ENCODE data around the gene CYP19A1. TPM values are rescaled to one million over a fixed set of nuclear protein-coding genes. Genes with fewer than 3 reads are reported as not detected.

Gene CYP19A1
- polyA plus RNA-seq, 1 donor: 0.73 TPM

DNA sequence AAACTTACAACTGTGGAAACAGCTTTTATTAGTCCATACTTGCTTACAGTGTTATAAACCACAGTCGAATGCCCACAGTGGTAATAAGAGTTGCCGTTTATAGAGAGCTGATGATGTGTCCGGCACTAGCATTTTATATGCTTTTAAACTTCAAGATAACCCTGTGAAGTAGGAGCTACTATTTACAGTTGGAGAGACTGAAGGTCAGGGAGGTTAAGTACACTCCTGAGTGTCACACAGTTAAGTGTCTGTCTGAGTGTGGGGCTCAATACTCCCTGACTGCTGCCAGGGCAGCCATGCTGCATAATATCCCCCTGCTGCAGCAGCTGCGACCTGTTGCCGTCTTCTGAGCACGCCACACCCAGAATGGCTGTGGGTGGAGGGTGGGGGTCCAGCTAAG, 153.8 kb downstream of the CYP19A1 start:
- no peak for DNase-seq (ENCODE audit: low read depth)

- no peak for DNase-seq (ENCODE audit: low read depth)
Observed at GRCh38 chr15:51183076-51183475, 155.3 kb downstream of the CYP19A1 start.

- no peak for DNase-seq (ENCODE audit: low read depth)
Observed at GRCh38 chr15:51181905-51182304, 156.5 kb downstream of the CYP19A1 start.

- no peak for DNase-seq (ENCODE audit: low read depth)
Observed at GRCh38 chr15:51181221-51181620, 157.2 kb downstream of the CYP19A1 start.

GRCh38 chr15:51180534-51180933, 157.9 kb downstream of the CYP19A1 start:
- no peak for DNase-seq (ENCODE audit: low read depth)

DNA sequence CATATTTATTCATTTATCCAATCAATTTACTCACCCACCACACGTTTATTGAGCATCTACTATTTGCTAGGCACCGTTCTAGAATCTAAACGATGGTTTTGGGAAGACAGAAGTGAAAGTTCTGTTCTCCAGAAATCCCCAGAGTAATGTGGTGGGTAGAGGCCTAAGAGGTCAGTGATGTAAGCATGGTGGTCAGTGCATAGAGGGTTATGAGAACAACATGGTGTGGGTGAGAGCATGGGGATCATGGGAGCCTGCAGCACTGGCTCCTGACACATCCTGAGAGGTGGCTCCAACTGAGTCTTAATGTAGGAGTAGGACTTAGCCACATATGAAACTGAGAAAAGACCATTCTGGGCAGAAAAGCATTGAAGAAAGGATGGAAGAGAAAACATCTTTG, 158.4 kb downstream of the CYP19A1 start:
- no peak for DNase-seq (ENCODE audit: low read depth)

DNA sequence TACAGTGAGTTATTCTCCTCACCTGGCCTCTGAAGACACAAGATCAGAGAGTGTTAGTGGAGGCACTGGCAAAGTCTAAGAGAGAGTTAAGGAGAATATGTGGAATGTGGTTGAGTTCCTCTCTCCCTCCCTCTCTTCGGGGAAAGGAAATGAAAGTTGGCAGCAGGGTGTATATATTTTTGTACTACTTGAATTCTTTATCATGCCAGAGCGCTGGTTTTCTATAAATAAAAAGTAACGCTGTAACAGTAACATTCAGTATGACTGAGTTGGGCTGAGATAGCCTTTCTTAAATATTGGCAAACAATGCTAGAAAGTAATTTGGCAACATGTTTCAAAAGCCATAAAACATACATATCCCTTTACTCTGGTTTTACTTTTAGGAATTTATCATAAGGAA, 166.2 kb downstream of the CYP19A1 start:
- DNase-seq (ENCODE audit: low read depth): no peak

- DNase-seq (ENCODE audit: low read depth): no peak
Observed at GRCh38 chr15:51171634-51171932, 166.8 kb downstream of the CYP19A1 start.

DNA sequence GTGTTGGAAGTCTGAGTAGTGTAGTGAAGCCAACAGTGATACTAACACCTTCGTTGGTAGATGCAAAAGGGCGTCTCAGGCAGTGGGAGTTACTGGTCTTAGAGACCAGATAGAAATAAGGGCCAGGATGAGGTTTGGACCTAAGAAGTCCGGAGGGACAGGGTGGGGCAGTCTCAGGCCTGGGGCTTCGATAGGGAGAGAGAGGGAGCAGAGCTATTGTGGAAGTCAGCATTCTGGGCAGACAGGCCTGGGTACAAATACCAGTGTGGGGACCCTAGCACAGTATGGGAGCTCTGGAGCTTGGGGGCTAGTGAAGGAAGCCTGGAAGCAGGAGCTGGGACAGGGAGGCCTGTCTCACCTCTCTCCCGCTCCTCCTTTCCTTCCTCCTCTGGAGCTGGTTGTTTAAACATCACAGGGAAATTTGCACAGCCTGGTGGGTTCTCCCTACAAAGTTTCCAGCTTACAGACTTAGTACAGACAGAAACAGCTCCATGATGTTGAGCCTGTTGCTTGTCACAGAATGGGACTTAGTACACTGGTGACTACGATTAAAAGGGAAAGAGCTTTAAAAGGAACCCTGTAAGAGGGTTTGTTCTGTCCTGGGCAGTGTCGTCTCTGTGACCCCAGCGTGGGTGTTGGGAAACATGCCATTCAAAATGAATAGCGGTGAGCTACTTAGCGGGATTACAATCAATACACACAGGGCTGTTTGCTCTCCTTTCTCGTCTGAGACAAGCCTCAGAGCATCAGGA, 167.3 kb downstream of the CYP19A1 start:
- DNase-seq (ENCODE audit: low read depth): no peak

DNA sequence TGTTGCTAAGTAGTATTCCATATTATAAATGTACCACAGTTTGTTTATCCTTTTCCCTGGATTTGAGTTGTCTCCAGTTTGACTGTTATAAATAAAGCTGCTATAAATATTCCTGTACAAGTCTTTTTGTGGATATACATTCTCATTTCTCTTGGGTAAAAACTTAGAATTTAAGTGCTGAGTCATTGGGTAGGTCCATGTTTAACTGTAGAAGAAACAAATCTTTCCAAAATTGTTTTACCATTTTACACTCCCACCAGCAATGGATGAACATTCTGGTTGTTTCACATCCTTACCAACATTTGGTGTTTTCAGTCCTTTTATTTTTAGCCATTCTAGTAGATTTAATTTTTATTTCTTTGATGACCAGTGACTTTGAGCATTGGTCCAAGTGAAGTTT, 169.7 kb downstream of the CYP19A1 start:
- DNase-seq (ENCODE audit: low read depth): no peak

DNA sequence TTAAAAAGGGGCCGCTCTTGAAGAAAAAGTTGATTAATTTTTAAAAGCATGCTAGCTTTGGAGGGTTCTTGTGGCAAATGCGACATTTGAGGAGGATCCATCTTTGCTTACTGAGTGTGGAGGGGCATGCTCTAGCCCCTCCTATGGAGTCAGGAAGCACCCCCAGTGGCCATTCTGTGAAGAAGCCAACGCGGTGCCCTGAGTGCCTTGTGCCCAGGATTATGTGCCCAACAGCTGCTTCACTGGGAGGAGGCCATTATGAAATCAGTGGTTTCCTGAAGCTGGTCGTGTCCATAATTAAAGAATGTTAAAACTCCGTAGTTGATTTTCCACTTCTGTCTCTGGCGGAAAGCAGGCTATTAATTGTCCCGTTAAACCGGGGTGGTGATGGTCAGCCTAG, 174.6 kb downstream of the CYP19A1 start:
- DNase-seq (ENCODE audit: low read depth): no peak

- DNase-seq (ENCODE audit: low read depth): no peak
Observed at GRCh38 chr15:51162865-51163762, 175.3 kb downstream of the CYP19A1 start.

- no peak for DNase-seq (ENCODE audit: low read depth)
Observed at GRCh38 chr15:51161491-51162220, 176.7 kb downstream of the CYP19A1 start.

DNA sequence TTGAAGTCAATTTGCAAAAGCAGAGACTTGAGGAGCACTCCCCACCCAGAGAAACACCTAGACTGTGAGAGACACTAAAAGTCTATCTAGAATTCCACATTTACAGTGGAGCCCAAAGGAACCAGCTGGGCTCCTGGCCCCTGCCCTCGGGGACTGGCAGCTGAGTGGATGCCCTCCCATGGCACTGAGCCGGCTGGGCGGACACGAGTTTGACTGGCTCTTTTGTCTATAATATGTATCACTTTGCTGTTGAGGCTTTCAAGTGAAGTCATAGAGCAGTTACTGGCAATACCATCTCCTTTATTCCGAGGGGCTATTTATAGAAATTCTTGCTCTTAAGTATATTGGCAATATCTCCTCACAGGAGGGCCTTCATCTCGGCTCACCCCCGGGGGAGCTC, 177.9 kb downstream of the CYP19A1 start:
- DNase-seq (ENCODE audit: low read depth): no peak

Other genes with a start within 250 kb of the CYP19A1 start
- 1.7 TPM for gene TNFAIP8L3, start 243.7 kb downstream of the CYP19A1 start, polyA plus RNA-seq (ENCODE audit: insufficient read length)
- gene GLDN, start 3.1 kb upstream of the CYP19A1 start, polyA plus RNA-seq (ENCODE audit: insufficient read length): 0.43 TPM

Data from forelimb muscle (tissue), 1 donor.